Neural cell (in vitro differentiated cells): Measurements from ENCODE around the gene TRMT2A. TPM values are rescaled to one million over a fixed set of nuclear protein-coding genes. Genes with fewer than 3 reads are reported as not detected.
A peak's percentile ranks its signal among the peaks of the same experiment; 100 is the strongest.

Experiments used
- H2AFZ ChIP-seq: fragments of 200-600, 300-800 bp; sonication (generic), shearing (Covaris generic); 2 replicates; pipeline ENCODE4 v1.6.0; 2014; ENCODE audit warnings: low read depth, mild to moderate bottlenecking, antibody characterized with exemption, low read length, moderate library complexity
- H3F3A ChIP-seq: fragments of 200-600 bp; shearing (Covaris generic); 2 replicates; pipeline ENCODE4 v1.6.1; 2016; ENCODE audit warnings: mild to moderate bottlenecking, moderate library complexity, mixed read lengths, antibody characterized with exemption, low read length; ENCODE audit not compliant: insufficient read depth, poor library complexity, severe bottlenecking
- H3K27ac ChIP-seq: fragments of 200-600, 300-800 bp; sonication (generic), shearing (Covaris generic); 2 replicates; pipeline ENCODE4 v1.5.1; 2014; ENCODE audit warnings: mild to moderate bottlenecking, low read length, moderate library complexity
- H3K27me3 ChIP-seq: fragments of 300-800, 200-600 bp; sonication (generic), shearing (Covaris generic); 2 replicates; pipeline ENCODE4 v1.6.0; 2014; ENCODE audit warnings: mild to moderate bottlenecking, low read depth, low read length, moderate library complexity; ENCODE audit not compliant: insufficient read depth
- H3K36me3 ChIP-seq: fragments of 300-800, 200-600 bp; sonication (generic), shearing (Covaris generic); 2 replicates; pipeline ENCODE4 v1.5.1; 2014; ENCODE audit warnings: mild to moderate bottlenecking, antibody characterized with exemption, low read length, moderate library complexity; ENCODE audit not compliant: insufficient read depth
- H3K4me2 ChIP-seq: fragments of 300-800, 200-600 bp; sonication (generic), shearing (Covaris generic); 2 replicates; pipeline ENCODE4 v1.6.0; 2014; ENCODE audit warnings: mild to moderate bottlenecking, low read length
- H3K4me3 ChIP-seq: fragments of 300-800, 200-600 bp; sonication (generic), shearing (Covaris generic); 2 replicates; pipeline ENCODE4 v1.5.1; 2014; ENCODE audit warnings: mild to moderate bottlenecking, low read length, moderate library complexity
- H3K79me2 ChIP-seq: fragments of 200-600 bp; shearing (Covaris generic); replicated peaks from 2 replicates; pipeline ENCODE4 v1.6.0; 2014; ENCODE audit warnings: mild to moderate bottlenecking, low read length, moderate library complexity; ENCODE audit not compliant: insufficient read depth
- H3K9ac ChIP-seq: fragments of 300-800, 200-600 bp; sonication (generic), shearing (Covaris generic); 2 replicates; pipeline ENCODE4 v1.6.1; 2016; ENCODE audit warnings: mild to moderate bottlenecking, low read length, mixed read lengths
- H3K9me2 ChIP-seq: fragments of 200-600 bp; shearing (Covaris generic); 2 replicates; pipeline ENCODE4 v1.6.1; 2016; ENCODE audit warnings: mild to moderate bottlenecking, low read length, mixed read lengths; ENCODE audit not compliant: insufficient read depth
- H3K9me3 ChIP-seq: fragments of 200-600, 300-800 bp; sonication (generic), shearing (Covaris generic); 2 replicates; pipeline ENCODE4 v1.6.1; 2016; ENCODE audit warnings: mild to moderate bottlenecking, mixed run types, low read length, moderate library complexity, mixed read lengths
- H4K20me1 ChIP-seq: fragments of 200-600 bp; shearing (Covaris generic); 2 replicates; pipeline ENCODE4 v1.6.1; 2016; ENCODE audit warnings: mild to moderate bottlenecking, mixed run types; ENCODE audit not compliant: insufficient read depth
- EP300 ChIP-seq: fragments of 450-650 bp; conservative IDR thresholded peaks from 2 replicates; pipeline ENCODE4 v1.6.1; 2014; ENCODE audit warnings: antibody characterized with exemption, mild to moderate bottlenecking, moderate library complexity; ENCODE audit not compliant: poor library complexity, severe bottlenecking
- EZH2 ChIP-seq: fragments of 200-600, 300-800 bp; shearing (Covaris generic), sonication (generic); IDR thresholded peaks from 2 replicates; pipeline ENCODE4 v1.6.1; 2014; ENCODE audit warnings: antibody characterized with exemption, low read length, borderline replicate concordance, mild to moderate bottlenecking; ENCODE audit not compliant: insufficient read depth, poor library complexity, severe bottlenecking
- MXI1 ChIP-seq: fragments of 450-650 bp; conservative IDR thresholded peaks from 2 replicates; pipeline ENCODE4 v1.6.1; 2014; ENCODE audit warnings: antibody characterized with exemption, mild to moderate bottlenecking; ENCODE audit not compliant: poor library complexity, severe bottlenecking
- POLR2AphosphoS5 ChIP-seq: IDR thresholded peaks from 2 replicates; pipeline ENCODE4 v1.6.1; 2012
- RAD21 ChIP-seq: fragments of 450-650 bp; conservative IDR thresholded peaks from 2 replicates; pipeline ENCODE4 v1.6.1; 2014; ENCODE audit warnings: antibody characterized with exemption, mild to moderate bottlenecking, moderate library complexity
- SMC3 ChIP-seq: fragments of 450-650 bp; conservative IDR thresholded peaks from 2 replicates; pipeline ENCODE4 v1.6.1; 2014; ENCODE audit warnings: antibody characterized with exemption, mild to moderate bottlenecking, moderate library complexity; ENCODE audit not compliant: poor library complexity
- TAF1 ChIP-seq: IDR thresholded peaks from 2 replicates; pipeline ENCODE4 v1.6.1; 2012; ENCODE audit warnings: low read depth
- polyA plus RNA-seq: library from polyadenylated mRNA; depleted of rRNA; stranded (reverse); fragments of >200 nt; gene quantifications from 2 replicates; pipeline ENCODE4 v1.2.3, GENCODE V29; 2014
- TF ChIP-seq, protein P1 (sequence below): IDR thresholded peaks from 2 replicates; pipeline ENCODE4 v1.6.1; 2012; ENCODE audit warnings: borderline replicate concordance
- TF ChIP-seq, protein P2 (sequence below): fragments of 450-650 bp; IDR thresholded peaks from 2 replicates; pipeline ENCODE4 v1.5.1; 2014; ENCODE audit warnings: antibody characterized with exemption, mild to moderate bottlenecking, moderate library complexity; ENCODE audit not compliant: poor library complexity, severe bottlenecking

The TRMT2A gene
- polyA plus RNA-seq, 1 donor from 2014 or later: 96.7 TPM

DNA sequence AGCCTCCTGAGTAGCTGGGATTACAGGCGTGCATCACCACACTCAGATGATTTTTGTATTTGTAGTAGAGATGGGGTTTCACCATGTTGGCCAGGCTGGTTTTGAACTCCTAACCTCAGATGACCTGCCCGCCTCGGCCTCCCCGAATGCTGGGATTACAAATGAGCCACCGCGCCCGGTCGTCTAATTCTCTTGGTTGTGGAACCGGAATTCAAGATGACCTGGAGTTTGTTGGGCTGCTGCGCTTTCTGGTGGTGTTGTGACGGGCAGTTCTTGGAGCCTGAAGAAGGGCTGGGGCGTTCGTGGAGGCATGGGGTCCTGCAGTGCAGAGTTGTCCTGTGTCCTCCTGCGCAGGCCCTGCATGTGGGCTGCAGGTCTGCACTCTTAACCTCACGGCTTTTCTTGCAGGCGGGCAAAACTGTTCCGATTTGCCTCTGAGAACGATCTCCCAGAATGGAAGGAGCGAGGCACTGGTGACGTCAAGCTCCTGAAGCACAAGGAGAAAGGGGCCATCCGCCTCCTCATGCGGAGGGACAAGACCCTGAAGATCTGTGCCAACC lies 4.9 kb upstream of the TRMT2A start:
- H3K4me3 ChIP-seq: no peak overlapping the region
- peaks cover 25% of the 10 kb centered on the region for H3K79me2 ChIP-seq
- no peaks in the 10 kb centered on the region for H3F3A ChIP-seq
- no peak overlapping the region for H3K9ac ChIP-seq
- H2AFZ ChIP-seq: no peak overlapping the region
- no peaks in the 10 kb centered on the region for H3K9me3 ChIP-seq
- no peak for TF ChIP-seq TAF1
- TF ChIP-seq SMC3: no peak
- TF ChIP-seq RAD21: no peak
- no peak for TF ChIP-seq EZH2
- TF ChIP-seq, protein P1, sequence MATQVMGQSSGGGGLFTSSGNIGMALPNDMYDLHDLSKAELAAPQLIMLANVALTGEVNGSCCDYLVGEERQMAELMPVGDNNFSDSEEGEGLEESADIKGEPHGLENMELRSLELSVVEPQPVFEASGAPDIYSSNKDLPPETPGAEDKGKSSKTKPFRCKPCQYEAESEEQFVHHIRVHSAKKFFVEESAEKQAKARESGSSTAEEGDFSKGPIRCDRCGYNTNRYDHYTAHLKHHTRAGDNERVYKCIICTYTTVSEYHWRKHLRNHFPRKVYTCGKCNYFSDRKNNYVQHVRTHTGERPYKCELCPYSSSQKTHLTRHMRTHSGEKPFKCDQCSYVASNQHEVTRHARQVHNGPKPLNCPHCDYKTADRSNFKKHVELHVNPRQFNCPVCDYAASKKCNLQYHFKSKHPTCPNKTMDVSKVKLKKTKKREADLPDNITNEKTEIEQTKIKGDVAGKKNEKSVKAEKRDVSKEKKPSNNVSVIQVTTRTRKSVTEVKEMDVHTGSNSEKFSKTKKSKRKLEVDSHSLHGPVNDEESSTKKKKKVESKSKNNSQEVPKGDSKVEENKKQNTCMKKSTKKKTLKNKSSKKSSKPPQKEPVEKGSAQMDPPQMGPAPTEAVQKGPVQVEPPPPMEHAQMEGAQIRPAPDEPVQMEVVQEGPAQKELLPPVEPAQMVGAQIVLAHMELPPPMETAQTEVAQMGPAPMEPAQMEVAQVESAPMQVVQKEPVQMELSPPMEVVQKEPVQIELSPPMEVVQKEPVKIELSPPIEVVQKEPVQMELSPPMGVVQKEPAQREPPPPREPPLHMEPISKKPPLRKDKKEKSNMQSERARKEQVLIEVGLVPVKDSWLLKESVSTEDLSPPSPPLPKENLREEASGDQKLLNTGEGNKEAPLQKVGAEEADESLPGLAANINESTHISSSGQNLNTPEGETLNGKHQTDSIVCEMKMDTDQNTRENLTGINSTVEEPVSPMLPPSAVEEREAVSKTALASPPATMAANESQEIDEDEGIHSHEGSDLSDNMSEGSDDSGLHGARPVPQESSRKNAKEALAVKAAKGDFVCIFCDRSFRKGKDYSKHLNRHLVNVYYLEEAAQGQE: no peak
- TF ChIP-seq POLR2AphosphoS5: no peak
- no peak for TF ChIP-seq MXI1
- TF ChIP-seq EP300: no peak
- TF ChIP-seq, protein P2, sequence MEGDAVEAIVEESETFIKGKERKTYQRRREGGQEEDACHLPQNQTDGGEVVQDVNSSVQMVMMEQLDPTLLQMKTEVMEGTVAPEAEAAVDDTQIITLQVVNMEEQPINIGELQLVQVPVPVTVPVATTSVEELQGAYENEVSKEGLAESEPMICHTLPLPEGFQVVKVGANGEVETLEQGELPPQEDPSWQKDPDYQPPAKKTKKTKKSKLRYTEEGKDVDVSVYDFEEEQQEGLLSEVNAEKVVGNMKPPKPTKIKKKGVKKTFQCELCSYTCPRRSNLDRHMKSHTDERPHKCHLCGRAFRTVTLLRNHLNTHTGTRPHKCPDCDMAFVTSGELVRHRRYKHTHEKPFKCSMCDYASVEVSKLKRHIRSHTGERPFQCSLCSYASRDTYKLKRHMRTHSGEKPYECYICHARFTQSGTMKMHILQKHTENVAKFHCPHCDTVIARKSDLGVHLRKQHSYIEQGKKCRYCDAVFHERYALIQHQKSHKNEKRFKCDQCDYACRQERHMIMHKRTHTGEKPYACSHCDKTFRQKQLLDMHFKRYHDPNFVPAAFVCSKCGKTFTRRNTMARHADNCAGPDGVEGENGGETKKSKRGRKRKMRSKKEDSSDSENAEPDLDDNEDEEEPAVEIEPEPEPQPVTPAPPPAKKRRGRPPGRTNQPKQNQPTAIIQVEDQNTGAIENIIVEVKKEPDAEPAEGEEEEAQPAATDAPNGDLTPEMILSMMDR: no peak
- no peak overlapping the region for H3K4me2 ChIP-seq
- H3K27ac ChIP-seq: no peak overlapping the region
- no peaks in the 10 kb centered on the region for H3K27me3 ChIP-seq
- no peaks in the 10 kb centered on the region for H4K20me1 ChIP-seq
- no peaks in the 10 kb centered on the region for H3K36me3 ChIP-seq
- H3K9me2 ChIP-seq: no peaks in the 10 kb centered on the region

DNA sequence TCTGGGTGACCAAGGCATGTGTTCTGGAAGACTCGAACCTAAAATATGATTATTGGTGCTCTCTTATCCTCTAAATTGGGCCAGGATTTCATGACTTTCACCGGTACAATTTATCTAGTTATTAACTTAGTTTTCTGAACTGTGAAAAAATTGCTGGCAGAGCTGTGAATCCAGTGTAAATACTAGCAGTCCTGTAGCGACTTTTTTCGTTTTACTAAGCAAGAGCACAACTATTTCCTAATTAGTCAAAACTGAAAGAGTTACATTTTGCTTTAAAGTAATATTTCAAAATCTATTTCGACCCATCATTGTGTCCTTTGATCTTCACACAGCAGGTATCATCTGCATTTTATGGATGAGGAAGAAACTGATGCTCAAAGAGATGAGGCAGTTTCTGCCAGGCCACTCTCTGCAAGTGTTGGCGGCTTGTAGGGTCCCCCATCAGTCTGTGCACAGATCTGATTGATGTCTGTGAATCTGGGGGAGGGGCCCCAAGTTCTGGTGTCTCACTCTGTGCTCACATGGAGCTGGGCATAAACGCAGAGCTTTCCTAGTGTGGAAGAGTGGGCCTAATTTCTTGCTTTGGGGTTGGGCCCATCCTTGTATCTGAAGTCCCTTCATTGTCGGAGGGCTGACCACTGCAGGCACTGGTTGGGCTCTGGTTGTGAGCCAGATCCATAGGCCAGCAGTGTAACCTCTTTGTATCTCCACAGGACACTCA lies 1.4 kb upstream of the TRMT2A start:
- Histone ChIP-seq H3K27me3 (no peaks in the 10 kb centered on the region), H4K20me1 (no peaks in the 10 kb centered on the region), H3F3A (no peaks in the 10 kb centered on the region), H3K4me3 (peak overlapping the region; percentile 98), H3K9me2 (no peaks in the 10 kb centered on the region), H3K4me2 (peak overlapping the region; percentile 74), H3K36me3 (no peaks in the 10 kb centered on the region), H3K27ac (peak overlapping the region; percentile 49), H3K79me2 (peaks cover 42% of the 10 kb centered on the region), H3K9ac (peak overlapping the region; percentile 93), H3K9me3 (no peaks in the 10 kb centered on the region), H2AFZ (no peak overlapping the region)
- TF ChIP-seq, protein P1: no peak
- no peak for TF ChIP-seq EP300
- no peak for TF ChIP-seq RAD21
- TF ChIP-seq EZH2: no peak
- TF ChIP-seq, protein P2: no peak
- no peak for TF ChIP-seq TAF1
- TF ChIP-seq POLR2AphosphoS5: no peak
- no peak for TF ChIP-seq SMC3
- TF ChIP-seq MXI1: no peak
